GM10266 (cell line): Measurements from ENCODE around the gene LARP1.
A peak's percentile ranks its signal among the peaks of the same experiment; 100 is the strongest.

Experiments
- DNase-seq: peaks from one replicate; pipeline ENCODE4 v3.0.0; 2012; ENCODE audit errors: extremely low spot score
- CTCF ChIP-seq: IDR thresholded peaks from 2 replicates; pipeline ENCODE4 v1.5.1; 2012; ENCODE audit warnings: mild to moderate bottlenecking, low read depth; ENCODE audit not compliant: control insufficient read depth, insufficient read depth; ENCODE audit errors: missing control alignments

The LARP1 gene

GRCh38 chr5:154800582-154800981, 45.4 kb downstream of the LARP1 start:
- no peak for DNase-seq
- no peak for TF ChIP-seq CTCF

GRCh38 chr5:154801083-154801482, 45.9 kb downstream of the LARP1 start:
- DNase-seq, result no peak

GRCh38 chr5:154802050-154802449, 46.9 kb downstream of the LARP1 start:
- no peak for DNase-seq
- TF ChIP-seq CTCF, result no peak

More at GRCh38 chr5:154801083-154801482, 45.9 kb downstream of the LARP1 start:
- TF ChIP-seq CTCF, result no peak

- no peak for TF ChIP-seq CTCF
- no peak for DNase-seq
Measured at GRCh38 chr5:154806176-154806575, 51.0 kb downstream of the LARP1 start.

- DNase-seq, result no peak
- TF ChIP-seq CTCF, result no peak
Measured at GRCh38 chr5:154811239-154811638, 56.1 kb downstream of the LARP1 start.

- DNase-seq, result peak; percentile 64
- TF ChIP-seq CTCF, result peak; percentile 80
Measured at GRCh38 chr5:154811653-154812465, 56.7 kb downstream of the LARP1 start.

GRCh38 chr5:154813158-154813557, 58.0 kb downstream of the LARP1 start:
- TF ChIP-seq CTCF, result no peak
- DNase-seq, result no peak
